Measurements from ENCODE around the gene PLCH1.

PLCH1 gene

DNA sequence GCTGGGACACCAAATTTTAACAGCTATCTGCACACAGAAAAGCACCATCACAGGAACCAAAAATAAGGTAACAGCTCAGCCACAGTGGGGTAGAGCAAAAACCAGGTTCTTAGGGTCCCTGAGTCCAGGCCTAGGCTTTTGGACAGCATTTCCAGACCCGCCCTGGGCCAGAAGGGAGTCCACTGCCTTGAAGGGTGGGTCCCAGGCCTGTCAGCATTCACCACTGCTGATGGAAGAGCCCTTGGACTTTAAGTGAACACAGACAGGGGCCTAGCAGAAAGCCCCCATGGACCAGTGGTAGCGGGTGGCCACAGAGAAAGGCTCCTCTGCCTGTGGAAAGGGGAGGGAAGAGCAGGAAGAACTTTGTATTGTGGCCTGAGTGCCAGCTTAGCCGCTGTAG, 56.4 kb downstream of the PLCH1 start:
- CTCF ChIA-PET: interaction anchor here (2.3 kb wide), 1 partner anchor 13 kb away, joined by 8 read pairs; no protein-coding TSS in a partner anchor
- H3K9me3 ChIP-seq (ENCODE audit: control insufficient read depth, insufficient read depth, low read depth, low read length): no peaks in the 10 kb centered on the region

DNA sequence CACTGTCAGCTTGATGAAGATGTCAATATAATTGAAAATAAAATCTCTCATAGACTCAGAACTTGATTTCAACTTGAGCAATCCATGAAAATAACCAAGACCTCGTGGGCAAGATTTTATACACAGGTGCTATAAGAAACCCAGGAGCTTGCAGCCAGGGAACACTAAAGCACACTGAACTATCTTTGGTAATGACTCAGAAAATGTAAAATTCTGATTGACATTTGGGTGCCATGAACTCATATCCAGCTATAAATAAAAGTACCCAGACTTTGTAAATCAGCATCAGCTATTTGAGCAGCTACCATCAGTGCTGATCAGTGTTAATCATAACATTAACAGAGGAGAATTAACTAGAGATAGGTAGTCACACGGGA, 61.5 kb downstream of the PLCH1 start:
- ChIA-PET CTCF (no interaction called here), POLR2A (interaction anchor here (0.6 kb wide), 1 partner anchor 27 kb away, joined by 4 read pairs; no protein-coding TSS in a partner anchor)
- H3K4me3 ChIP-seq (ENCODE audit: low read depth, low read length): no peak overlapping the region
- no peaks in the 10 kb centered on the region for H3K9me3 ChIP-seq (ENCODE audit: control insufficient read depth, insufficient read depth, low read depth, low read length)
- no peak for TF ChIP-seq ZBTB21 (tag by site-specific recombination; IDR thresholded peaks at IDR 0.05)
- TF ChIP-seq ZNF433 (tag by site-specific recombination; IDR thresholded peaks at IDR 0.05; ENCODE audit: low read depth): no peak
- TF ChIP-seq GLI4 (tag by site-specific recombination; IDR thresholded peaks at IDR 0.05): no peak
- TF ChIP-seq, protein P1, sequence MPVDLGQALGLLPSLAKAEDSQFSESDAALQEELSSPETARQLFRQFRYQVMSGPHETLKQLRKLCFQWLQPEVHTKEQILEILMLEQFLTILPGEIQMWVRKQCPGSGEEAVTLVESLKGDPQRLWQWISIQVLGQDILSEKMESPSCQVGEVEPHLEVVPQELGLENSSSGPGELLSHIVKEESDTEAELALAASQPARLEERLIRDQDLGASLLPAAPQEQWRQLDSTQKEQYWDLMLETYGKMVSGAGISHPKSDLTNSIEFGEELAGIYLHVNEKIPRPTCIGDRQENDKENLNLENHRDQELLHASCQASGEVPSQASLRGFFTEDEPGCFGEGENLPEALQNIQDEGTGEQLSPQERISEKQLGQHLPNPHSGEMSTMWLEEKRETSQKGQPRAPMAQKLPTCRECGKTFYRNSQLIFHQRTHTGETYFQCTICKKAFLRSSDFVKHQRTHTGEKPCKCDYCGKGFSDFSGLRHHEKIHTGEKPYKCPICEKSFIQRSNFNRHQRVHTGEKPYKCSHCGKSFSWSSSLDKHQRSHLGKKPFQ (tag by site-specific recombination; IDR thresholded peaks at IDR 0.05): no peak
- TF ChIP-seq KLF1 (tag by site-specific recombination; IDR thresholded peaks at IDR 0.05): no peak
- TF ChIP-seq REPIN1 (tag by site-specific recombination; IDR thresholded peaks at IDR 0.05; ENCODE audit: low read depth): no peak
- TF ChIP-seq KLF9 (tag by site-specific recombination; IDR thresholded peaks at IDR 0.05; ENCODE audit: low read depth): no peak
- TF ChIP-seq ZNF138 (tag by site-specific recombination; IDR thresholded peaks at IDR 0.05; ENCODE audit: borderline replicate concordance): no peak
- TF ChIP-seq ZNF549 (tag by site-specific recombination; IDR thresholded peaks at IDR 0.05): no peak
- TF ChIP-seq, protein P2, sequence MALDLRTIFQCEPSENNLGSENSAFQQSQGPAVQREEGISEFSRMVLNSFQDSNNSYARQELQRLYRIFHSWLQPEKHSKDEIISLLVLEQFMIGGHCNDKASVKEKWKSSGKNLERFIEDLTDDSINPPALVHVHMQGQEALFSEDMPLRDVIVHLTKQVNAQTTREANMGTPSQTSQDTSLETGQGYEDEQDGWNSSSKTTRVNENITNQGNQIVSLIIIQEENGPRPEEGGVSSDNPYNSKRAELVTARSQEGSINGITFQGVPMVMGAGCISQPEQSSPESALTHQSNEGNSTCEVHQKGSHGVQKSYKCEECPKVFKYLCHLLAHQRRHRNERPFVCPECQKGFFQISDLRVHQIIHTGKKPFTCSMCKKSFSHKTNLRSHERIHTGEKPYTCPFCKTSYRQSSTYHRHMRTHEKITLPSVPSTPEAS (tag by site-specific recombination; IDR thresholded peaks at IDR 0.05): no peak
- TF ChIP-seq, protein P3, sequence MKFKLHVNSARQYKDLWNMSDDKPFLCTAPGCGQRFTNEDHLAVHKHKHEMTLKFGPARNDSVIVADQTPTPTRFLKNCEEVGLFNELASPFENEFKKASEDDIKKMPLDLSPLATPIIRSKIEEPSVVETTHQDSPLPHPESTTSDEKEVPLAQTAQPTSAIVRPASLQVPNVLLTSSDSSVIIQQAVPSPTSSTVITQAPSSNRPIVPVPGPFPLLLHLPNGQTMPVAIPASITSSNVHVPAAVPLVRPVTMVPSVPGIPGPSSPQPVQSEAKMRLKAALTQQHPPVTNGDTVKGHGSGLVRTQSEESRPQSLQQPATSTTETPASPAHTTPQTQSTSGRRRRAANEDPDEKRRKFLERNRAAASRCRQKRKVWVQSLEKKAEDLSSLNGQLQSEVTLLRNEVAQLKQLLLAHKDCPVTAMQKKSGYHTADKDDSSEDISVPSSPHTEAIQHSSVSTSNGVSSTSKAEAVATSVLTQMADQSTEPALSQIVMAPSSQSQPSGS (tag by site-specific recombination; IDR thresholded peaks at IDR 0.05; ENCODE audit: low read depth): no peak
- no peak for TF ChIP-seq ZNF174 (tag by site-specific recombination; IDR thresholded peaks at IDR 0.05)
- no peak for TF ChIP-seq ZBTB8A (tag by site-specific recombination; IDR thresholded peaks at IDR 0.05)
- no peak for TF ChIP-seq ZNF530 (tag by site-specific recombination; IDR thresholded peaks at IDR 0.05; ENCODE audit: low read depth)
- TF ChIP-seq, protein P4, sequence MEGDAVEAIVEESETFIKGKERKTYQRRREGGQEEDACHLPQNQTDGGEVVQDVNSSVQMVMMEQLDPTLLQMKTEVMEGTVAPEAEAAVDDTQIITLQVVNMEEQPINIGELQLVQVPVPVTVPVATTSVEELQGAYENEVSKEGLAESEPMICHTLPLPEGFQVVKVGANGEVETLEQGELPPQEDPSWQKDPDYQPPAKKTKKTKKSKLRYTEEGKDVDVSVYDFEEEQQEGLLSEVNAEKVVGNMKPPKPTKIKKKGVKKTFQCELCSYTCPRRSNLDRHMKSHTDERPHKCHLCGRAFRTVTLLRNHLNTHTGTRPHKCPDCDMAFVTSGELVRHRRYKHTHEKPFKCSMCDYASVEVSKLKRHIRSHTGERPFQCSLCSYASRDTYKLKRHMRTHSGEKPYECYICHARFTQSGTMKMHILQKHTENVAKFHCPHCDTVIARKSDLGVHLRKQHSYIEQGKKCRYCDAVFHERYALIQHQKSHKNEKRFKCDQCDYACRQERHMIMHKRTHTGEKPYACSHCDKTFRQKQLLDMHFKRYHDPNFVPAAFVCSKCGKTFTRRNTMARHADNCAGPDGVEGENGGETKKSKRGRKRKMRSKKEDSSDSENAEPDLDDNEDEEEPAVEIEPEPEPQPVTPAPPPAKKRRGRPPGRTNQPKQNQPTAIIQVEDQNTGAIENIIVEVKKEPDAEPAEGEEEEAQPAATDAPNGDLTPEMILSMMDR (tag by site-specific recombination; IDR thresholded peaks at IDR 0.05): no peak
- no peak for TF ChIP-seq ZNF169 (tag by site-specific recombination; IDR thresholded peaks at IDR 0.05)
- TF ChIP-seq YY1 (tag by site-specific recombination; IDR thresholded peaks at IDR 0.05): no peak
- no peak for TF ChIP-seq ZFP37 (tag by site-specific recombination; IDR thresholded peaks at IDR 0.05)
- no peaks in the 10 kb centered on the region for H3K36me3 ChIP-seq (ENCODE audit: control insufficient read depth in 2 of 2, insufficient read depth in 1 of 2, low read length in 2 of 2)
- no peaks in the 10 kb centered on the region for H3K4me1 ChIP-seq (ENCODE audit: control insufficient read depth, insufficient read depth, low read length)
- no peak overlapping the region for H3K27ac ChIP-seq (ENCODE audit: extremely low read depth, low read depth, low read length)

More for the DNA sequence above, 56.4 kb downstream of the PLCH1 start:
- POLR2A ChIA-PET: no interaction called here
- TF ChIP-seq ZNF48 (tag by site-specific recombination; IDR thresholded peaks at IDR 0.05): no peak
- TF ChIP-seq ZNF112 (tag by site-specific recombination; IDR thresholded peaks at IDR 0.05): no peak
- no peak for TF ChIP-seq ZNF629 (tag by site-specific recombination; IDR thresholded peaks at IDR 0.05)
- TF ChIP-seq ZFHX2 (tag by site-specific recombination; conservative IDR thresholded peaks at IDR 0.05): no peak
- TF ChIP-seq ZNF19 (tag by site-specific recombination; IDR thresholded peaks at IDR 0.05; ENCODE audit: low read depth): no peak
- TF ChIP-seq ZNF211 (tag by site-specific recombination; IDR thresholded peaks at IDR 0.05; ENCODE audit: low read depth): no peak
- Histone ChIP-seq H3K36me3 (ENCODE audit: control insufficient read depth in 2 of 2, insufficient read depth in 1 of 2, low read length in 2 of 2) (no peaks in the 10 kb centered on the region), H3K27ac (ENCODE audit: extremely low read depth, low read depth, low read length) (no peak overlapping the region), H3K4me1 (ENCODE audit: control insufficient read depth, insufficient read depth, low read length) (no peaks in the 10 kb centered on the region), H3K4me3 (ENCODE audit: low read depth, low read length) (no peak overlapping the region)
